NCI-H2171 (cell line): ENCODE measurements around the gene RNF114.
A peak's percentile ranks its signal among the peaks of the same experiment; 100 is the strongest.
"Not testable (repeated sequence)": the region's sequence is repeated elsewhere in the genome, so short reads cannot be mapped to it uniquely, and the experiment has no call there.

ENCODE experiments used
- DNase-seq: peaks from one replicate; lab custom pipeline; 2025; lab: John Stamatoyannopoulos, UW

RNF114 gene

DNA sequence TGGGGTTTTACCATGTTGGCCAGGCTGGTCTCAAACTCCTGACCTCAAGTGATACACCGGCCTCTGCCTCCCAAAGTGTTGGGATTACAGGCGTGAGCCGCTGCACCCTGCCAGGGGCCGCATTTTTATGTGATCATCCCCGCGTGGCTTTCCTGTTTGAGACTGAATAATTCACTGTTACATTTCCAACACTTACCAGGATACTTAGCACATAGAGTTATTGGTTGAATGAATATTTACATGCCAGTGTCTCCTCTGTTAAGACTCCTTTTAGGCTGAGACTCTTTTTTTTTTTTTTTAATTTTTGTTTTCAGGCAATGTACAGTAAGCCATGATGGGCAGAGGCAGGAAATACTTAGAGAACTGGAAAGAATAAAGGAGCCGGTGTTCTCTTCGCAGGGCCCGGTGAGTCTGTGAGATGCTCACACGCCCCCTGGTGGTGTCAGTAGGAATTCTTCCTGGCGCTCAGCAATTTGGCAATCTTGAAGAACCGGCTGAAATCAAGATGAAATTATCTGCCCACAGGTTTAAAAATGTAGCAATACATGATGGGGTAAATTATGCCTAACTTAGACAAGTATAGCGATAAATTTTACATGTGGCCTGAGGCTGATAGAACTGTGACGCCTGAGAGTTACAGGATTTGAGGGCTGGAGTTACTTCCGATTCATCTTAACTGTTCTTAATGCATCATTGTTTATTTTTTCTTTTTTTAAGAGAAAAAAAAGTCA lies 7.6 kb upstream of the RNF114 start:
- DNase-seq = peak; percentile 80

DNA sequence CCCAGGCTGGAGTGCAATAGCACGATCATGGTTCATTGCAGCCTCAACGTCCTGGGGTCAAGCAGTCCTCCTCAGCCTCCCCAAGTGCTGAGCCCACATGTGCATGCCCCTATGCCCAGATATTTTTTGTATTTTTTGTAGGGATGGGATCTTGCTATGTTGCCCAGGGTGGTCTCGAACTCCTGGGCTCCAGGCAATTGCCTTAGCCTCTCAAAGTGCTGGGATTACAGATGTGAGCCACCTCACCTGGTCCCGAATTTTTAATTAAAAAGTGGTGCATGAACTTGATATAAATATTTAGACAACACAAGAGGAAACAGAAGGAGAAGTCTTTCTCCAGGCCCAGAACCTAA lies 7.1 kb upstream of the RNF114 start:
- DNase-seq = no peak

DNA sequence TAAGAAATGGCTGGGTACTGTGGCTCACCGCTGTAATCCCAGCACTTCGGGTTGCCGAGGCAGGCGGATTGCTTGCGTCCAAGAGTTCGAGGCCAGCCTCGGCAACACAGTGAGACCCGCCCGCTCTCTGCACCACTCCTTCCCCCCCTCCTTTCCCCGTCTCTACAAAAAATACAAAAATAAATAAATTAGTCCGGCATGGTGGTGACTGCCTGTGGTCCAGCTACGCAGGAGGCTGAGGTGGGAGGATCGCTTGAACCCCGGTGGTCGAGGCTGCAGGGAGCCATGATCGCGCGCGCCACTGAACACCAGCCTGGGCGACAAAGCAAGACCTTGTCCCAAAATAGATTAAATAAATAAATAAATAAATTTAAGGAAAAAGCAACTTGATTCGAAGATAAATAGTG lies 448 bp upstream of the RNF114 start:
- no peak for DNase-seq

DNA sequence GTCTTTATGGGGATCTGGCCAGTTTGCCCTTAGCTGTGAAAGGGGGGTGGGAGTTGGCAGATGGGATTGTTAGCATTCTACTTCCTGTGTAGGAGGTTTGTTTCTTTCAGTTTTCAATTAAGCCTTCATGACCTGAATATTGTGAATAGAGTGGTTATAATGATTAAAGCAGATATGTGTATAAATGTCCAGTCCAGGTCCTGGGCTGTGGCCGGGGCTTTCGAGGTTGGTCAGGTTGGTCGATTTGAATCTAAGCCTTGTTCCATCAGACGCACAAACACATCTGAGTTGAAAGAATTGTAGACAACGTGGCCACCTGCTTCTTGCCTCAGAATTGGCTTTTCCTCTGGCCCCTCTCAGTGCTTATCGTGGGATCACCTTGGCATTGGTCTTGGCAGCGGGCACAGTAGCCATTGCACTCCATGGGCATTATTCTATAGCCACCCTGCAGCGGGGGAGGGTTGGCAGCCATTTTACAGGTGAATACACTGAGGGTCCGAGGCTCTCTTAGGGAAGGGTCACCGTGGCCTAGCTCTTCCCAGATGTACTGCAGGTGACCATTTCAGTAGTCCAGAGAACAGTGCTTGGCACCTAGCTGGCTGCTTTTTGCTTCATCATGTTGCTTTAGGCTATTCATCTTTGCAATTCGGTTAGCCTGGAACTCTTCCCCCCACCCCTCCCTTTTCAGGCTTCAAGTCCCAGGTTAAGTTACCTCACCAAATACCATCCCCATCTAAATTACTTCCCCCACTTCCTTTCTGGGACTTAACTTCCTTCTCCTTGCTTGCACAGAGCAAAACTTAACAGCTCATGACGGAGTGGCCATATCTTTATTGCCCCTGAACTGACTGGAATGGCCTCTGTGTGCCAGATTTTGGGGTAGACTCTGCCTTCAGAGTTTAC lies 1.1 kb downstream of the RNF114 start:
- no peak for DNase-seq

DNA sequence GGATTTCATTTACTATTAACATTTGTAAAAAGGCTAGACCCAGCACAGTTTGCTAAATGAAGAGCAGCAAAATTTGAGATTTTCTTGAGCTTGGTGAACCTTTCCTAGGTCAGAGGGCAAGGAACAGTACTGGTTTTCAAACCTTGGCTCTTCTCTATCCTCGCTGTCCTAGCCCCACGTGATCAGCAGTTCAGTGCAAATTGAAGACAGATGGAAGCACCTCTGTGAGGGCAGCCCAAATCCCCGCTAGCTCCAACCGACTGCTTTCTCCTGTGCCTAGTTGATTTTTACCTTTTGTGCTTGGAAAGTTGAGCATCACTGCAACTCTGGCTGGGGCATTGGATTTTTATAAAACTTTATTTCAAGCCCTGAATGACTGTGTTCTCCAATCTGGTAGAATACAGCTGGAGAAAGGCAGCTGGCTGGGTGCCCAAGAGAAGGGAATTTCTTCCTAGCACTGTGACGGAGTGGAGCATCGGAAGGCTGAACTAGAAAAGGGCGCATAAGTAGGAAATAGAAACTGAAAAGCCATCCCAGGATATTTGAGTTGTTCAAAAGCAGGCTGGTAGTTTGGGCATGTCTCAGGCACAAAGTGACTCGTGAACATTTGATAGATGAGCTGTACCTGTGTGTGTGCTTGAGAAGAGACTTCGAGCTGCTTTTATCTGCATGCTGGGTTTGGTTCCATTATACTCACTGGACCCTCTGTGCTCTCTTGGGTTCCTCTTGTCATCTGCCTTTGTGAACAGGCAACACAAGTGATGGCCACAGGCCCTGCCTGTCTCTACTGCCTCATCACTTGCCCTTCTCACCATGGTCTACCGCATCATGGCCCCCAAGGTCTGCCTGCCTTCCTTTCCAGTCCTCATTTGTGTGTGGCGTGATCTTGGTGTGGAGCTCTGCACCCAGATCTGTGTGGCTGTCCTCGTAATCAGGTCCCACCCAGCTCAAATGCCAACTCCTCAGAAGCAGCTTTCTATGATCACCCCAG lies 2.3 kb downstream of the RNF114 start:
- DNase-seq = peak; percentile 27

DNA sequence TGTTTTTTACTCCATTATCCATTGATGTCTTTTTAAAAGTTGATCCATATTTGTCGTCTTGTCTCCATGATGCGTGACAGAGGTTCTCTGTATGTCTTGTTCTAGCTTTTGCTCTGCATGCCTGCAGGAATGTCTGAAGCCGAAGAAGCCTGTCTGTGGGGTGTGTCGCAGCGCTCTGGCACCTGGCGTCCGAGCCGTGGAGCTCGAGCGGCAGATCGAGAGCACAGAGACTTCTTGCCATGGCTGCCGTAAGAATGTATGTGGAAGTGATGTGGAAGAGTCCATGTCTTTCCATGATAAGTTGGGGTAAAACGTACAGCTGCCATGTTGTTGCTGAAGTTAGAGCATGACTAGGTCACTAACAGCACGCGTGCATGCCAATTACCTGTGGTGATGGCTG lies 5.3 kb downstream of the RNF114 start:
- no peak for DNase-seq

DNA sequence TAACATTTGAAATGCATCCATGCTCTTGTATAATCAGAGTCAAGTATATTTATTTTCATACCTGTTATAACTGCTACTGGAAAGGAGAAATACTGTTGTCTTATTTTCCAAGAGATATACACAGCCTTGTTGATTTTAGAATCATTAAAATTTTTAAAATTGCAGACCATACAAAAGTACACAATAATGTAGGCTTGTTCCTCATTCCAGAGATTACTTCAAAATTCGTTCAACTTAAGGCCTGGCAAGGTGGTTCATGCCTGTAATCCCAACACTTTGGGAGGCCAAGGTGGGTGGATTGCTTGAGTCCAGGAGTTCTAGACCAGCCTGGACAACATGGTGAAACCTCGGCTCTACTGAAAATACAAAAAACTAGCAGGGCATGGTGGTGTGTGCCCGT lies 6.1 kb downstream of the RNF114 start:
- no peak for DNase-seq

DNA sequence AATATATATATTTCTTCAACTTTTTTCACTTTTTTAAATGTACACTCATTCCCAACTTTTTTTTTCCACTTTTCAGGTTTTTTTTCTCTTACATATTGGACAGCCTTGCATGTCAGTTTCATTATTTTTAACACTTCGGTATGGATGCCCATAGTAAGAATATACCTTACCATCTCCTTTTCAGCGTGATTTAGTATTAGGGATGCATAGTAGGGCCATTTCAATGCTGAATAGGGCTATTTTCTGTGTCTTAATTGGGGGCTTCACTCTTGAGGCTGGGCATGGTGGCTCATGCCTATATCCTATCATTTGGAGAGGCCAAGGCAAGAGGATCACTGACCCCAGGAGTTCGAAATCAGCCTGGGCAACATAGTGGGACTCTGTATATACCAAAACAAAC lies 6.7 kb downstream of the RNF114 start:
- DNase-seq = no peak

DNA sequence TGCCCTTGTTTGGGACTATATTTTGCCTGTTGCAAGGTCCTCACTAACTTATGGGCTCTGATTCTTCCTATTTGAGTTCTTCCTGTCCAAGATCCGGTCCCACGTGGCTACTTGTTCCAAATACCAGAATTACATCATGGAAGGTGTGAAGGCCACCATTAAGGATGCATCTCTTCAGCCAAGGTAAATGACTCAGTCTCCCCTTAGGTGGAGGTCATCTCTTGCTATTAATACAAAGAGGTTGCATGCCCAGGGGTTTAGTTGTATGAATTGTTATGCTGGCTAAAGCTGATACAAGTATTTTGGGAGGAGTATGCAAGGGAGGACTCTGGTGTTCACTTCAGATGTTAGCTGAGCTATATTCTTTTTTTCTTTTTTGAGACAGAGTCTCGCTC lies 9.1 kb downstream of the RNF114 start:
- DNase-seq = no peak

DNA sequence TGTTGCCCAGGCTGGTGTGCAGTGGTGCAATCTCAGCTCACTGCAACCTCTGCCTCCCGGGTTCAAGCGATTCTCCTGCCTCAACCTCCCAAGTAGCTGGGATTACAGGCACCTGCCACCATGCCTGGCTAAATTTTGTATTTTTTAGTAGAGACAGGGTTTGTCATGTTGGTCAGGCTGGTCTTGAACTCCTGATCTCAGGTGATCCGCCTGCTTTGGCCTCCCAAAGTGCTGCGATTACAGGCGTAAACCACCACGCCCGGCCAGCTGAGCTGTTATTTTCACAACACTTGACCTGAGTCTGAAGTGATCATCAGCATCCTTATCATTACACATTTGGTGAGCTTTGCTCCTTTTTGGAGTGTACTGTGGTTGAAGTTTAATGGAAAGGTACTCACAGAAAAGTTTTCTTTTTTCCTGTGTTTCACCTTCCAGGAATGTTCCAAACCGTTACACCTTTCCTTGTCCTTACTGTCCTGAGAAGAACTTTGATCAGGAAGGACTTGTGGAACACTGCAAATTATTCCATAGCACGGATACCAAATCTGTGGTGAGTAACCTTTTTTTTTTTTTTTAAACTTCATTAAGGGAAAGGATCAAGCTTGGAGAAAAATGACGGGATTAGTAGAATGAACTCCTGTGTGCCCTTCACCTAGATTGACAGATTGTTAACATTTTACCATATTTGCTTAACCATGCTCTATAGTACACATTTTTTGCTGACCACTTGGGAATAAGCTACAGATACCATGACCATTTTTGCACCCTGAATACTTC lies 9.7 kb downstream of the RNF114 start:
- DNase-seq = no peak

DNA sequence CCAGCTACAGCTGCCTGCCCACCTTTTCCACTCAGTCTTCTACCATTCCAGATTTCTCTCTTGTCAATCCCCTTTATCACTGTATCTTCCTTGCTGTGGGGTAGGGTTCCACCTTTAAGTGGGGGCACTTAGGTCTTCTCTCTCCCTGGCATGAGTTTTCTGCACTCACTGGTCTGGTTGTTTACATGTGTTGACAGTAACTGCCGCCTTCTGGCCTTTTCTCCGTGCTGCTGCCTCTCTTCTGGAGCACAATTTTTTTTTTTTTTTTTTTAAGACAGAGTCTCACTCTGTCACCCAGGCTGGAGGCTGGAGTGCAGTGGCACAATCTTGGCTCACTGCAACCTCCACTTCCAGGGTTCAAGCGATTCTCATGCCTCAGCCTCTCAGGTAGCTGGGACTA lies 12.0 kb downstream of the RNF114 start:
- no peak for DNase-seq

DNA sequence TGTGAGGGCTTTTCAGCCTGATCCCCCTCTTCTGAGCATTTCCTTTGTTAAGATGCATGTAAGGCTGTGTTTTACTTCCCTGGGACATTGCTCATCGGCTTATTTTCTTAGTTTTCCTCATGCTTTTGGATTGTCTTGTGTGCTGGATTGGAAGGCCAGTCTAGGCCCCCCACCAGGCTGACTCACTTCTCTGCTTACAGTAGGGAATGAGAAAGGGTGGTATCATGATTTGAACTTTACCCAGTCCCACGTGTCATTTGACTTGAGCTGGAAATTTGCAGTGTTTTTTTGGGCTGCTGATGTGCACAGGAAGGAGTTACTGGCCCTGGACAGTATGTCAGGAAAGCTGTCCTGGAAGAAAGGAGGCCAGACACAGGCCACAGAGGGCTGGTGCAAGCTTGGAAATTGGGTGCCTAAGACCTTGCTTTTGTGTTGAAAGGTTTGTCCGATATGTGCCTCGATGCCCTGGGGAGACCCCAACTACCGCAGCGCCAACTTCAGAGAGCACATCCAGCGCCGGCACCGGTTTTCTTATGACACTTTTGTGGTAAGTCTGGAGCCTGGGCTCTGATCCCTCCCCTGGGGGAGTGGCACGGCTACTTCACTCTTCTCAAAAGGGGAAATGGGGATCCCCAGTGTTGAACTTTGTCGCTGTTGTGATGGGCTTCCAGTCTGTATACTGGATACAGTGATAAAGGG lies 12.8 kb downstream of the RNF114 start:
- DNase-seq = no peak

DNA sequence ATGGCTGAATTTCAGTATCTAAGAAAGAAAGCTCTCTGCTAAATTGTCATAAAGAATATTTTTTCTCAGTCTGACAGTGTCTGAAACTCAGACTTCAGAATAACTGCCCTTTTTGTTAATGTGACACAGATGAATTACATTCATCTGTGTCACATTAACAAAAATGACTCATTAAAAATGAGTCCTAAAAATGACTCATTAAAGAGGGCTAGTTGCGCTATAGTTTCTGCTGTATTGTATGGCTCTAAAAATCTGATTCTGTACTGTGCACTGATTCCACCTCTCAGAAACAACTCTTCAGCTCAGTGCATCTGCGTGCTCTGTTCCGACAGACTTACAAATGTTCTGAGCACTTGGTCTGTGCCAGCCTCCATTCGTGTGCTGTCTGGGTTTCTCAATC lies 15.0 kb downstream of the RNF114 start:
- DNase-seq = no peak

DNA sequence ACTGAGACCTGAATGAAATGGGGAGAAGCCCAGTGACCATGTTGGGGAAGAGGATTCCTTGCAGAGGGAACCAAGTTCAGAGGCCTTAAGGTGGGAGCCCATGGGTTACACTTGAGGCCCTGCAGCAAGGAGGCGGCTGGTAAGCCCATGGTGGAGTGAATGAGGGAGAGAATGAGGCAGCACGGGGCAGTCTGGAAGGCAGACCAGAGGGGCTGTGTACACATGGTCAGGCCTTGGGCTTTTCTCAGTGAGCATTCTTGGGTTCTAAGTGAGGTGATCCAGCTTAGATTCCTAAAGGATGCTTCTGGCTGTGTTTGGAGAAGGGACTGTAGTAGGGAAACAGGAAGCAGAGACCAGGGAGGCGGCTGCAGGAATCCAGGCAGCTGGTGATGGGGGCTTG lies 19.0 kb downstream of the RNF114 start:
- no peak for DNase-seq

DNA sequence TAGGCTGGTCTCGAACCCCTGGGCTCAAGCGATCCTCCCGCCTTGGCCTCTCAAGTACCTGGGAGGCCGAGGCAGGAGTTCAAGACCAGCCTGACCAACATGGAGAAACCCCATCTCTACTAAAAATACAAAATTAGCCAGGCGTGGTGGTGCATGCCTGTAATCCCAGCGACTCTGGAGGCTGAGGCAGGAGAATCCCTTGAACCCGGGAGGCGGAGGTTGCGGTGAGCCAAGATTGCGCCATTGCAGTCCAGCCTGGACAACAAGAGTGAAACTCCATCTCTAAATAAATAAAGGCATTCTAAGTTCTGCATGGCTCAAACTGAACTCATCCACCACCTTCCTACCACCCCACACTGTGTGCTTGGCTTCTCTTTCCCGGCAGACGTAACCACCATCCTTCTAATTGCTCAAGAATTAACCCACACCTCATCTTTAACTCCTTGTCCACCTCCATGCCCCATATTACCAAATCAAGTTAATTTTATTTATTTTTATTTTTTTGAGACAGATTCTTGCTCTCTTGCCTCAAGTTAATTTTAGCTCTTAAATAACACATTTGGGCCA lies 19.7 kb downstream of the RNF114 start:
- DNase-seq = not testable (repeated sequence)

DNA sequence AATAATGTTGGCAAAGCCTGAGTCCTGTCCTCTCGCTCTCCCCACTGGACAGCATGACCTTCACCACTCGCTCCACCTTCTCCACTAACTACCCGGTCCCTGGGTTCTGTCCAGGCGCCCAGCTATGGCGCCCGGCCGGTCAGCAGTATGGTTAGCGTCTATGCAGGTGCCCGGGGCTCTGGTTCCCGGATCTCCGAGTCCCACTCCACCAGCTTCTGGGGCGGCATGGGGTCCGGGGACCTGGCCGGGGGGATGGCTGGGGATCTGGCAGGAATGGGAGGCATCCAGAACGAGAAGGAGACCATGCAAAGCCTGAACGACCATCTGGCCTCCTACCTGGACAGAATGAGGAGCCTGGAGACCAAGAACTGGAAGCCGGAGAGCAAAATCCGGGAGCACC lies 20.5 kb downstream of the RNF114 start:
- DNase-seq = no peak

DNA sequence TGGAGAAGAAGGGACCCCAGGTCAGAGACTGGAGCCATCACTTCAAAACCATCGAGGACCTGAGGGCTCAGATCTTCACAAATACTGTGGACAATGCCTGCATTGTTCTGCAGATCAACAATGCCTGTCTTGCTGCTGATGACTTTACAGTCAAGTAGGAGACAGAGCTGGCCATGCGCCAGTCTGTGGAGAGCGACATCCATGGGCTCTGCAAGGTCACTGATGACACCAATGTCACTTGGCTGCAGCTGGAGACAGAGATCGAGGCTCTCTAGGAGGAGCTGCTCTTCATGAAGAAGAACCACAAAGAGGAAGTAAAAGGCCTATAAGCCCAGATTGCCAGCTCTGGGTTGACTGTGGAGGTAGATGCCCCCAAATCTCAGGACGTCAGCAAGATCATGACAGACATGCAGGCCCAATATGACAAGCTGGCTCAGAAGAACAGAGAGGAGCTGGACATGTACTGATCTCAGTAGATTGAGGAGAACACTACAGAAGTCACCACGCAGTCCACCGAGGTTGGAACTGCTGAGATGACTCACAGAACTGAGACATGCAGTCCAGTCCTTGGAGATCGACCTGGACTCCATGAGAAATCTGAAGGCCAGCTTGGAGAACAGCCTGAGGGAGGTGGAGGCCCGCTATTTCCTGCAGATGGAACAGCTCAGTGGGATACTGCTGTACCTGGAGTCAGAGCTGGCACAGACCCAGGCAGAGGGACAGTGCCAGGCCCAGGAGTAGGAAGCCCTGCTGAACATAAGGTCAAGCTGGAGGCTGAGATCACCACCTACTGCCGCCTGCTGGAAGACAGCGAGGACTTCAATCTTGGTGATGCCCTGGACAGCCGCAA lies 21.1 kb downstream of the RNF114 start:
- DNase-seq = not testable (repeated sequence)

DNA sequence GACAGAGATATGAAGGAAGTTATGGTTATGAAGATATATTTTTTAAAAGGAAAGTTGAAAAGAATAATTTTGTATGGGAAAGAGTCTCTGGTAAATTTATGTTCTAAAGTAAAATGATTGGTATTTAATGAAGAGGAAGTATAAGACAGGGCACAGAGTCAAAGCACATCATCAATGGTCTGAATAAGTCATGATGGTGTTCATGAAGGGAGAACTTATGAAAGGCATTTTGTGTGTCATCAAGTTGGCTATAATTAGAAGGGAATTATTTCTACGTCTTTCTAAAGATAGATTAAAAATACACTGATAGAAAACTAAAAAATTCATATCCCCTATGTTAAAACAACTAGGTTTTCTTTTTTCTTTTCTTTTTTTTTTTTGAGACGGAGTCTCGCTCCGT lies 25.2 kb downstream of the RNF114 start:
- DNase-seq = no peak

DNA sequence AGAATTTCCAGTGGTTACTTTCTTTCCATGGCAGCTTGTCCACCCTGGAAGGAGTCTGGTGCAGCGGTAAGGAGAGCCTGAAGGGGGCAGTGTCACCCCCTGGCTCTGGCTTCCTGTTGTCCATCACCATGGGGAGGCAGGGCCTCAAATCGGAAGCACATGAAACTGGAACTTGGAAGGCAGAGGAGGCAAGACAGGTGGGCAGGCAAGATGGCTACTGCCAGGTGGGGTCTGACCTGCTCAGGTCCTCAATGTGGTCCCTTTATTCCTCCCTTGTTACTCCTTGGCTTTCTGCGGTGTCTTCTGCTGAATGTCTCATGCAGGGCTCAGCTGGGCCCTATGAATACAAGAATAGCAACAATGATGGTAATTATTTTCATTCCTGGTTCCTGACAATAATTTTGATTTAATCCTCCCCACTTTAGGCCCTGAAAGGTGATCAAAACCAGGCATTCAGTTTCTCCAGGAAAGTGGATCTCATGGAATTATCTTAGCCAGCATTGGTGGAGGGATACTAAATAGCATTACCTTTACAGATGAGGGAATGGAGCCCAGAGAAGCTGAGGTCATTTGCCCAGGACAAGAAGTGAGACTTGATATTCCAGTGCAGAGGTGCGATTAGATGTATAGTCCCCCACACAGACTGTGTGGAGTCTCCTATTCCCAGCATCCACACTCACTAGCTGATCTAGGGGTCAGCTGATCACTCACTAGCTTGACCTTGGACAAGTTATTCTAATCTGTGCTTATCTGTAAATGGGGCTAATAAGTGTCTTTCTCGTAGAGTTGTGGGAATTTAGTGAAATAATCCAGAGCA lies 29.0 kb downstream of the RNF114 start:
- DNase-seq = no peak
